ENCODE data around the gene CYFIP1. TPM values are rescaled to one million over a fixed set of nuclear protein-coding genes. Genes with fewer than 3 reads are reported as not detected.

CYFIP1 gene
- total RNA-seq, 4 donors from 2014 or later = 86.8 to 131 (median 105) TPM

DNA sequence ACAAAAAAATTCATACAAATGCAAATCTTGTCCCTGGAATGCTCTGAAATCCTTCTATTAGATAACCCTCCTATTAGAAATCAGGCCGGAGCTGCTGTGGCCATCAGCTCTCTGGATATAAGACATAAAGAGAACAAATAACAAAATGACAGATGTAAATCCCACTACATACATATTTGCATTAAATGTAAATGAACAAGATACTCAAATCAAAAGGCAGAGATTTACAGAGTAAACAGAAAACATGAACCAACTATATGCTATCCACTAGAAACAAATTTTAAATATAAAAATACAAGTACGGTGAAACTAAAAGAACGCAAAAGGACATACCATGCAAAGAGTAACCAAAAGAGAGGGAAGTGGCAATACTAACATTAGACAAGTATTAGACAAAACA is 10.7 kb downstream of the CYFIP1 start:
- Histone ChIP-seq H3K4me1 (peaks cover 16 to 53% (median 22%) of the 10 kb centered on the region in 4 donors), H3K9me3 (no peaks in the 10 kb centered on the region), H3K4me3 (no peak overlapping the region), H3K27ac (replicated peaks in 1 of 4) (no peak overlapping the region), H3K36me3 (peaks cover 0 to 4% (median 0%) of the 10 kb centered on the region in 4 donors), H3K27me3 (no peaks in the 10 kb centered on the region)
- TF ChIP-seq, protein P1, sequence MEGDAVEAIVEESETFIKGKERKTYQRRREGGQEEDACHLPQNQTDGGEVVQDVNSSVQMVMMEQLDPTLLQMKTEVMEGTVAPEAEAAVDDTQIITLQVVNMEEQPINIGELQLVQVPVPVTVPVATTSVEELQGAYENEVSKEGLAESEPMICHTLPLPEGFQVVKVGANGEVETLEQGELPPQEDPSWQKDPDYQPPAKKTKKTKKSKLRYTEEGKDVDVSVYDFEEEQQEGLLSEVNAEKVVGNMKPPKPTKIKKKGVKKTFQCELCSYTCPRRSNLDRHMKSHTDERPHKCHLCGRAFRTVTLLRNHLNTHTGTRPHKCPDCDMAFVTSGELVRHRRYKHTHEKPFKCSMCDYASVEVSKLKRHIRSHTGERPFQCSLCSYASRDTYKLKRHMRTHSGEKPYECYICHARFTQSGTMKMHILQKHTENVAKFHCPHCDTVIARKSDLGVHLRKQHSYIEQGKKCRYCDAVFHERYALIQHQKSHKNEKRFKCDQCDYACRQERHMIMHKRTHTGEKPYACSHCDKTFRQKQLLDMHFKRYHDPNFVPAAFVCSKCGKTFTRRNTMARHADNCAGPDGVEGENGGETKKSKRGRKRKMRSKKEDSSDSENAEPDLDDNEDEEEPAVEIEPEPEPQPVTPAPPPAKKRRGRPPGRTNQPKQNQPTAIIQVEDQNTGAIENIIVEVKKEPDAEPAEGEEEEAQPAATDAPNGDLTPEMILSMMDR (IDR thresholded peaks at IDR 0.05) = no peak
- TF ChIP-seq POLR2A (IDR thresholded peaks at IDR 0.05; ENCODE audit: low read depth) (no peak), POLR2AphosphoS5 (IDR thresholded peaks at IDR 0.05) (no peak), EP300 (IDR thresholded peaks at IDR 0.05) (no peak)
- DNase-seq (ENCODE audit: extremely low spot score) = no peak
- over 99% methylated on average over 3 of the region's 3 CpGs for WGBS
- intact Hi-C loops (cut with DNase I) = no loop called here

- H3K27ac ChIP-seq (replicated peaks in 1 of 4) = no peak overlapping the region
These were observed 11.8 kb downstream of the CYFIP1 start for GRCh38 chr15:22968366-22968765.

GRCh38 chr15:22967084-22967770 is 12.9 kb downstream of the CYFIP1 start:
- intact Hi-C loops (cut with DNase I) = no loop called here
- DNase-seq (ENCODE audit: extremely low spot score) = no peak
- Histone ChIP-seq H3K4me1 (peaks cover 36 to 62% (median 44%) of the 10 kb centered on the region in 4 donors), H3K36me3 (peaks cover 0 to 4% (median 0%) of the 10 kb centered on the region in 4 donors), H3K27me3 (no peaks in the 10 kb centered on the region), H3K4me3 (no peak overlapping the region), H3K27ac (replicated peaks in 1 of 4) (no peak overlapping the region), H3K9me3 (no peaks in the 10 kb centered on the region)
- WGBS = 92% methylated on average over 8 of the region's 15 CpGs
- TF ChIP-seq, protein P1 (IDR thresholded peaks at IDR 0.05) = no peak

More at GRCh38 chr15:22968366-22968765, 11.8 kb downstream of the CYFIP1 start:
- Histone ChIP-seq H3K36me3 (peaks cover 0 to 4% (median 0%) of the 10 kb centered on the region in 4 donors), H3K9me3 (no peaks in the 10 kb centered on the region), H3K27me3 (no peaks in the 10 kb centered on the region), H3K4me1 (peaks cover 25 to 56% (median 32%) of the 10 kb centered on the region in 4 donors), H3K4me3 (no peak overlapping the region)
- intact Hi-C loops (cut with DNase I) = no loop called here
- no peak for DNase-seq (ENCODE audit: extremely low spot score)
- TF ChIP-seq POLR2AphosphoS5 (IDR thresholded peaks at IDR 0.05) = no peak
- TF ChIP-seq, protein P1 (IDR thresholded peaks at IDR 0.05) = no peak
- no peak for TF ChIP-seq EP300 (IDR thresholded peaks at IDR 0.05)
- no peak for TF ChIP-seq POLR2A (IDR thresholded peaks at IDR 0.05; ENCODE audit: low read depth)
- 21% methylated on average over 5 of the region's 5 CpGs for WGBS

DNA sequence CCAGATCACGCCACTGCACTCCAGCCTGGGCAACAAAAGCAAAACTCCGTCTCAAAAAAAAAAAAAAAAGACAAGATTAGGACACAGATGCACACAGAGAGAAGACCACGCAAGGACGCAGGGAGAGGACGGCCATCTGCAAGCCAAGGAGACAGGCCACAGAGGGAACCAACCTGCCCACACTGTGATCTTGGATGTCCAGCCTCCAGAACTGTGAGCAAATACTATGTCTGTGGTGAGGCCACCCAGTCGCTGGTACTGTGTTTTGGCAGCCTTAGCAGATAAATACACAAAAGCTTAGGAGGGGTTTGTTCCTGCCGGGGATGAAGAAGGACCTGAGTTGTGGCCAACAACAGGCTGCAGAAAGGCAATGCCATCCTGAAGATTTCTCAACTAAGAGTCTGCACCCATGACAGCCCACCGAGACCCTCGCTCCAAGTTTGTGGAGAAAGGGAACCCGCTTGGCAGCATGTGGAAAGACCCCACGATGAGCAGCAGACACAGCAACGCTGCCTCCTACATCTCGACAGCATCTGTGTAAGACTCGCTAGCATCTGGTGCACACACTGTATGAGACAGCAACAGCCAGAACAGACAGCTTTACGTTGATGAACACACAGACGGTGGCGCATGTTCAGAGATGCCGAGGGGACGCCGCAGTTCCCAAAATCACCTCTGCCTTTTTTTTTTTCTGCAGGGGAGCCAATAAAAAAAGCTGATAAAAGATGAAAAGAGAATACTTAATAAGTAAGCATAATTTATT is 13.7 kb downstream of the CYFIP1 start:
- TF ChIP-seq POLR2AphosphoS5 (IDR thresholded peaks at IDR 0.05) = no peak
- WGBS = 86% methylated on average over 20 of the region's 20 CpGs
- no peaks in the 10 kb centered on the region for H3K9me3 ChIP-seq
- H3K36me3 ChIP-seq = peaks cover 0 to 4% (median 0%) of the 10 kb centered on the region in 4 donors
- peaks cover 44 to 69% (median 51%) of the 10 kb centered on the region in 4 donors for H3K4me1 ChIP-seq
- DNase-seq (ENCODE audit: extremely low spot score) = no peak
- H3K27me3 ChIP-seq = no peaks in the 10 kb centered on the region
- H3K27ac ChIP-seq (replicated peaks in 1 of 4) = no peak overlapping the region
- H3K4me3 ChIP-seq = no peak overlapping the region
- intact Hi-C loops (cut with DNase I) = no loop called here

DNA sequence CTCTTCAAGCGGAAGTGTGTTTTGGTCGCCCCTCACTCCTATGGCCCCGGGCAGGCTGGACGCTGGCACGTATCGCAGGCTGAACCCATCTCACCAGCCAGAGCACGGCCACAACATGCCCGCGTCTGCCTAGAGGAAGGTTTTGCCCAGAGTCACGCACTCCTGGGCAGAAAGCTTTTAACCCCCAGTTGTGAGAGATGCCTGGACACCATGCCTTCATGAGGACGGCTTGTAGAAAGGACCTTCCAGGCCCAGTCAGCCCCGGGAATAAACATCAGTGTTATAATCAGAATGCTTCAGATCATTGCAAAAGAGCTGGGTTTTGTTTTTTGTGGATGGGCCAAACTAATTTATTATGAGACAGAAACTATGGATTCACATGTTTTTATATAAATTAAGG is 16.5 kb downstream of the CYFIP1 start:
- 43% methylated on average over 10 of the region's 12 CpGs for WGBS
- Histone ChIP-seq H3K4me3 (no peak overlapping the region), H3K9me3 (no peaks in the 10 kb centered on the region), H3K4me1 (peaks cover 64 to 92% (median 74%) of the 10 kb centered on the region in 4 donors), H3K27me3 (no peaks in the 10 kb centered on the region), H3K36me3 (peaks cover 0 to 4% (median 0%) of the 10 kb centered on the region in 4 donors), H3K27ac (replicated peaks in 1 of 4) (peak overlapping the region; percentile 59 to 76 (median 70))
- TF ChIP-seq, protein P1 (IDR thresholded peaks at IDR 0.05) = no peak
- no peak for TF ChIP-seq POLR2AphosphoS5 (IDR thresholded peaks at IDR 0.05)
- no peak for TF ChIP-seq EP300 (IDR thresholded peaks at IDR 0.05)
- no peak for TF ChIP-seq POLR2A (IDR thresholded peaks at IDR 0.05; ENCODE audit: low read depth)
- intact Hi-C loops (cut with DNase I) = no loop called here
- DNase-seq (ENCODE audit: extremely low spot score) = no peak
